SU-DHL-6 (cell line): ENCODE data around the gene KRTAP5-4.
"Not testable (repeated sequence)": the region's sequence is repeated elsewhere in the genome, so short reads cannot be mapped to it uniquely, and the experiment has no call there.

Source experiments
- H2AFZ ChIP-seq: fragments of 200-600 bp; sonication (generic); 2 replicates; pipeline ENCODE4 v1.6.1; 2014; ENCODE audit warnings: low read depth, mild to moderate bottlenecking, moderate library complexity, mixed read lengths, antibody characterized with exemption, low read length; ENCODE audit not compliant: severe bottlenecking
- H3F3A ChIP-seq: fragments of 200-600 bp; shearing (Covaris generic); 2 replicates; pipeline ENCODE4 v1.6.0; 2016; ENCODE audit warnings: antibody characterized with exemption, mild to moderate bottlenecking; ENCODE audit not compliant: insufficient read depth
- H3K27ac ChIP-seq: fragments of 200-600 bp; sonication (generic); 2 replicates; pipeline ENCODE4 v1.5.1; 2016; ENCODE audit warnings: low read depth, mild to moderate bottlenecking, low read length, moderate library complexity, mixed read lengths
- H3K27me3 ChIP-seq: fragments of 200-600 bp; sonication (generic), shearing (Covaris generic); 2 replicates; pipeline ENCODE4 v1.6.0; 2014; ENCODE audit warnings: mild to moderate bottlenecking, low read length
- H3K36me3 ChIP-seq: fragments of 200-600 bp; sonication (generic); 2 replicates; pipeline ENCODE4 v1.6.1; 2014; ENCODE audit warnings: mild to moderate bottlenecking, low read length, mixed read lengths
- H3K4me2 ChIP-seq: fragments of 300-600, 200-600 bp; shearing (Covaris generic), sonication (generic); 2 replicates; pipeline ENCODE4 v1.6.0; 2014; ENCODE audit warnings: low read length, low read depth, mild to moderate bottlenecking; ENCODE audit not compliant: poor library complexity, severe bottlenecking
- H3K4me3 ChIP-seq: fragments of 200-600 bp; sonication (generic); 2 replicates; pipeline ENCODE4 v1.5.1; 2014; ENCODE audit warnings: antibody characterized with exemption, low read length, mild to moderate bottlenecking, mixed read lengths; ENCODE audit not compliant: insufficient read depth, poor library complexity, severe bottlenecking
- H3K79me2 ChIP-seq: fragments of 200-600 bp; sonication (generic); 2 replicates; pipeline ENCODE4 v1.6.1; 2014; ENCODE audit warnings: mild to moderate bottlenecking, low read length, moderate library complexity; ENCODE audit not compliant: insufficient read depth
- H3K9ac ChIP-seq: fragments of 200-600 bp; sonication (generic); 2 replicates; pipeline ENCODE4 v1.7.0; 2014; ENCODE audit warnings: mild to moderate bottlenecking, low read length
- H3K9me2 ChIP-seq: fragments of 200-600 bp; sonication (generic); replicated peaks from 2 replicates; pipeline ENCODE4 v1.6.1; 2014; ENCODE audit warnings: low read length; ENCODE audit not compliant: insufficient read depth
- H3K9me3 ChIP-seq: fragments of 200-600 bp; sonication (generic); 2 replicates; pipeline ENCODE4 v1.6.1; 2014; ENCODE audit warnings: low read length, mixed read lengths; ENCODE audit not compliant: insufficient read depth
- H4K20me1 ChIP-seq: fragments of 200-600 bp; sonication (generic); 2 replicates; pipeline ENCODE4 v1.6.1; 2014; ENCODE audit warnings: low read depth, mild to moderate bottlenecking, antibody characterized with exemption, low read length, moderate library complexity, mixed read lengths
- EZH2phosphoT487 ChIP-seq: fragments of 200-600 bp; sonication (generic), shearing (Covaris generic); conservative IDR thresholded peaks from 2 replicates; pipeline ENCODE4 v1.6.1; 2018; ENCODE audit warnings: mild to moderate bottlenecking, antibody characterized with exemption, low read length, moderate library complexity, mixed read lengths
- TF ChIP-seq, protein P1 (sequence below): fragments of 200-600 bp; sonication (generic); IDR thresholded peaks from one replicate; pipeline ENCODE4 v1.5.1; 2017; ENCODE audit warnings: antibody characterized with exemption, mild to moderate bottlenecking, low read length, moderate library complexity; ENCODE audit not compliant: insufficient read depth, poor library complexity, severe bottlenecking

KRTAP5-4 gene, protein sequence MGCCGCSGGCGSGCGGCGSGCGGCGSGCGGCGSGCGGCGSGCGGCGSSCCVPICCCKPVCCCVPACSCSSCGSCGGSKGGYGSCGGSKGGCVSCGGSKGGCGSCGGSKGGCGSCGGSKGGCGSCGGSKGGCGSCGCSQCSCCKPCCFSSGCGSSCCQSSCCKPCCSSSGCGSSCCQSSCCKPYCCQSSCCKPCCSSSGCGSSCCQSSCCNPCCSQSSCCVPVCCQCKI

DNA sequence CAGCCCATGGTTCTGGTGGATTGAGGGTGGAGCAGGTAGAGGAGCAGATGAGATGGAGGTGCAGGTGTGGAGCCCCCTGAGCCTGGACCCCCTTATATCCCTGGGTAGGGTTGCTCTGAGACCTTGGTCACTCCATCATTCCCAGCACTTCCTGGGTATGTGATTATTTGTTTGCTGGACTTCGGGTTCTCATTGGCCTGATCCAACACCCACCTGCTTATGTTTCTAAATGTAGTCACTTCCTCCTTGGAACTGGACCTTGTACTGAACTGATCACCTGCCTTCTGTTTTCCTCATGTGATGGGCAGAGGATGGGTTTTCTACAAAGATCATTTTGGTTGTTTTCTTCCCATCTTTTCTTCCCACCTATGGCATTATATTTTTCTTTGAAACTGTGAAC lies at the start of gene KRTAP5-4:
TSS of gene KRTAP5-4 (minus strand) at position 53 of the 400 bp plus-strand sequence. CDS start at position 8, 45 bp downstream.
- no peak for TF ChIP-seq EZH2phosphoT487
- TF ChIP-seq, protein P1, sequence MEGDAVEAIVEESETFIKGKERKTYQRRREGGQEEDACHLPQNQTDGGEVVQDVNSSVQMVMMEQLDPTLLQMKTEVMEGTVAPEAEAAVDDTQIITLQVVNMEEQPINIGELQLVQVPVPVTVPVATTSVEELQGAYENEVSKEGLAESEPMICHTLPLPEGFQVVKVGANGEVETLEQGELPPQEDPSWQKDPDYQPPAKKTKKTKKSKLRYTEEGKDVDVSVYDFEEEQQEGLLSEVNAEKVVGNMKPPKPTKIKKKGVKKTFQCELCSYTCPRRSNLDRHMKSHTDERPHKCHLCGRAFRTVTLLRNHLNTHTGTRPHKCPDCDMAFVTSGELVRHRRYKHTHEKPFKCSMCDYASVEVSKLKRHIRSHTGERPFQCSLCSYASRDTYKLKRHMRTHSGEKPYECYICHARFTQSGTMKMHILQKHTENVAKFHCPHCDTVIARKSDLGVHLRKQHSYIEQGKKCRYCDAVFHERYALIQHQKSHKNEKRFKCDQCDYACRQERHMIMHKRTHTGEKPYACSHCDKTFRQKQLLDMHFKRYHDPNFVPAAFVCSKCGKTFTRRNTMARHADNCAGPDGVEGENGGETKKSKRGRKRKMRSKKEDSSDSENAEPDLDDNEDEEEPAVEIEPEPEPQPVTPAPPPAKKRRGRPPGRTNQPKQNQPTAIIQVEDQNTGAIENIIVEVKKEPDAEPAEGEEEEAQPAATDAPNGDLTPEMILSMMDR: no peak
- Histone ChIP-seq H3K4me2 (no peak within 1 kb of the TSS), H3K79me2 (no peaks in the 10 kb centered on the region), H3K27ac (no peak within 1 kb of the TSS), H3K36me3 (no peaks in the 10 kb centered on the region), H3K4me3 (no peak within 1 kb of the TSS), H3K9me2 (no peaks in the 10 kb centered on the region), H2AFZ (no peak within 1 kb of the TSS), H3K9me3 (no peaks in the 10 kb centered on the region), H4K20me1 (no peaks in the 10 kb centered on the region; the same call in 1 of the 2 replicates), H3K27me3 (no peaks in the 10 kb centered on the region), H3K9ac (no peak within 1 kb of the TSS), H3F3A (no peaks in the 10 kb centered on the region)

DNA sequence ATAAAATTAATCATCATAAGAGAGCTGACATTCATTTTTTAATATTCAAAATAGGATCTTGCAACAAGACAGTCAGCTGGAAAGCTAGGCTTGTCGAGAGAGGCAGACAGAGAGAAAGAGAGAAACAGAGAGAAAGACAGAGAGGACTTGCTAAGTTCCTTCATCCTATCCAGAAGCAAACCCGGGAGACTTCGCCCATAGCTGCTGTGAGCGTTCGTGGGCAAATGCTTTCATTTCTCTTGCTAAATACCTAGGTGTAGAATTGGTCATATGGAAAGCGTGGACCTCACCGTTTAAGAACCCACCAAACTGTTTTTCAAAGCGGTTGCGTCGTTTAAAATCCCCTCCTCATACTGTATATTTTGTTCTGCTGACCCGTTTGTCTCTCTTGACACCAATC lies 49.7 kb upstream of the KRTAP5-4 start:
- no peaks in the 10 kb centered on the region for H3K9me3 ChIP-seq
- no peak overlapping the region for H3K9ac ChIP-seq
- no peak overlapping the region for H2AFZ ChIP-seq
- TF ChIP-seq, protein P1: no peak
- no peak for TF ChIP-seq EZH2phosphoT487
- no peaks in the 10 kb centered on the region for H3K9me2 ChIP-seq
- H3K36me3 ChIP-seq: no peaks in the 10 kb centered on the region
- no peaks in the 10 kb centered on the region for H4K20me1 ChIP-seq
- H3K27ac ChIP-seq: no peak overlapping the region
- no peak overlapping the region for H3K4me3 ChIP-seq
- H3K4me2 ChIP-seq: no peak overlapping the region
- no peaks in the 10 kb centered on the region for H3K27me3 ChIP-seq
- no peaks in the 10 kb centered on the region for H3F3A ChIP-seq
- H3K79me2 ChIP-seq: no peaks in the 10 kb centered on the region

DNA sequence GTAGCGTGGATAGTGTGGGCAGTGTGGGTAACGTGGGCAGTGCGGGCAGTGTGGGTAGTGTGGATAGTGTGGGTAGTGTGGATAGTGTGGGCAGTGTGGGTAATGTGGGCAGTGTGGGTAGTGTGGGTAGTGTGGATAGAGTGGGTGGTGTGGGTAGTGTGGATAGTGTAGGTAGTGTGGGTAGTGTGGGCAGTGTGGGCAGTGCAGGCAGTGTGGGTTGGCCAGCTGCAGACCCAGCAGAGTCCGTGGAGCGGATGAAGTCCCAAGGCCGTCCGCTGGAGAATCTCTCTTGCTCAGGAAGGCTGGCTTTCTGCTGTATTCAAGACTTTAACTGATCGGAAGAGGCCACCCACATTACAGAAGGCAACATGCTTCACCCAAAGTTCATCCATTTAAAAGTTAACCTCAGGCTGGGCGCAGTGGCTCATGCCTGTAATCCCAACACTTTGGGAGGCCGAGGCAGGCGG lies 49.0 kb upstream of the KRTAP5-4 start:
- no peak overlapping the region for H3K4me2 ChIP-seq
- no peaks in the 10 kb centered on the region for H3K27me3 ChIP-seq
- no peaks in the 10 kb centered on the region for H3F3A ChIP-seq
- H4K20me1 ChIP-seq: no peaks in the 10 kb centered on the region
- H3K9ac ChIP-seq: no peak overlapping the region
- no peaks in the 10 kb centered on the region for H3K9me3 ChIP-seq
- no peak overlapping the region for H3K4me3 ChIP-seq
- H3K36me3 ChIP-seq: no peaks in the 10 kb centered on the region
- TF ChIP-seq EZH2phosphoT487: no peak
- TF ChIP-seq, protein P1: no peak
- no peak overlapping the region for H3K27ac ChIP-seq
- no peaks in the 10 kb centered on the region for H3K9me2 ChIP-seq
- H3K79me2 ChIP-seq: no peaks in the 10 kb centered on the region
- H2AFZ ChIP-seq: no peak overlapping the region

DNA sequence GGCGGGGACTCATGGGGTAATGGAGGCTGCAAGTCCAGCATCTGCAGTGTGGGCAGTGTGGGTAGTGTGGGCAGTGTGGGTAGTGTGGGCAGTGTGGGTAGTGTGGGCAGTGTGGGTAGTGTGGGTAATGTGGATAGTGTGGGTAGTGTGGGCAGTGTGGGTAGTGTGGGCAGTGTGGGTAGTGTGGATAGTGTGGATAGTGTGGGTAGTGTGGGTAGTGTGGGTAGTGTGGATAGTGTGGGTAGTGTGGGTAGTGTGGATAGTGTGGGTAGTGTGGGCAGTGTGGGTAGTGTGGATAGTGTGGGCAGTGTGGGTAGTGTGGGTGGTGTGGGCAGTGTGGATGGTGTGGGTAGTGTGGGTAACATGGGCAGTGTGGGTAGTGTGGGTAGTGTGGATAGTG lies 48.5 kb upstream of the KRTAP5-4 start:
- not testable (repeated sequence) for H3K9me3 ChIP-seq, H2AFZ ChIP-seq, H3K4me3 ChIP-seq, H3F3A ChIP-seq, H3K36me3 ChIP-seq, H3K9me2 ChIP-seq, H3K9ac ChIP-seq, H3K79me2 ChIP-seq, H3K27me3 ChIP-seq, H3K27ac ChIP-seq, H4K20me1 ChIP-seq, H3K4me2 ChIP-seq
